SK-N-SH (cell line): Measurements from ENCODE around the gene CRB2. TPM values are rescaled to one million over a fixed set of nuclear protein-coding genes. Genes with fewer than 3 reads are reported as not detected.

Source experiments
- CTCF ChIA-PET: fragments of 300-600, 350-600 bp; formaldehyde crosslinking; extraction: SDS; loops from one replicate; lab custom pipeline; 2021; lab: Yijun Ruan, JAX
- POLR2A ChIA-PET: fragments of 350-600 bp; sonication (Branson Sonifier 250); formaldehyde crosslinking; extraction: SDS; loops from one replicate; lab custom pipeline; 2020; ENCODE audit warnings: antibody characterized with exemption, inconsistent platforms; lab: Yijun Ruan, JAX
- DNase-seq: peaks from one replicate; pipeline ENCODE4 v3.0.0; 2012
- H2AFZ ChIP-seq: fragments of 200-600 bp; sonication (generic); 2 replicates; pipeline ENCODE4 v1.8.1; 2016; ENCODE audit warnings: antibody characterized with exemption, mild to moderate bottlenecking, low read depth
- H3F3A ChIP-seq: fragments of 200-600 bp; sonication (generic); replicated peaks from 2 replicates; pipeline ENCODE3; 2016; ENCODE audit warnings: antibody characterized with exemption, mild to moderate bottlenecking; ENCODE audit not compliant: insufficient read depth
- H3K27ac ChIP-seq, 2 experiments: fragments of 200-500 bp in 1 of 2; fragments of 200-600 bp in 1 of 2; sonication (Bioruptor generic) in 1 of 2; sonication (generic), shearing (Covaris generic) in 1 of 2; 2 replicates each; pipeline versions ENCODE4 v1.5.1 to v1.6.1; 2014 to 2016; ENCODE audit warnings: low read depth in 2 of 2, inconsistent platforms in 1 of 2, low read length in 1 of 2, mild to moderate bottlenecking in 1 of 2, mixed read lengths in 1 of 2
- H3K27me3 ChIP-seq: fragments of 200-600 bp; sonication (generic), shearing (Covaris generic); 2 replicates; pipeline ENCODE4 v1.6.1; 2016; ENCODE audit warnings: mixed run types; ENCODE audit not compliant: insufficient read depth
- H3K36me3 ChIP-seq, 2 experiments: fragments of 200-500 bp in 1 of 2; fragments of 200-600 bp in 1 of 2; sonication (Bioruptor generic) in 1 of 2; sonication (generic) in 1 of 2; replicated peaks in 1 of 2; 2 replicates each; pipeline versions ENCODE3 to v1.5.1; 2014 to 2016; ENCODE audit warnings: low read length in 1 of 2, mild to moderate bottlenecking in 1 of 2; ENCODE audit not compliant: insufficient read depth in 2 of 2, control insufficient read depth in 1 of 2
- H3K4me1 ChIP-seq, 2 experiments: fragments of 200-500 bp in 1 of 2; fragments of 200-600 bp in 1 of 2; sonication (Bioruptor generic) in 1 of 2; sonication (generic), shearing (Covaris generic) in 1 of 2; 2 replicates each; pipeline versions ENCODE4 v1.5.1 to v1.6.1; 2014 to 2016; ENCODE audit warnings: low read depth in 1 of 2, low read length in 1 of 2, mixed run types in 1 of 2; ENCODE audit not compliant: insufficient read depth in 2 of 2, control insufficient read depth in 1 of 2
- H3K4me2 ChIP-seq: fragments of 200-600 bp; sonication (generic), shearing (Covaris generic); 2 replicates; pipeline ENCODE4 v1.6.1; 2017; ENCODE audit warnings: mixed run types
- H3K4me3 ChIP-seq, 2 experiments: fragments of 200-500 bp in 1 of 2; fragments of 200-600 bp in 1 of 2; sonication (Bioruptor generic) in 1 of 2; sonication (generic), shearing (Covaris generic) in 1 of 2; 2 replicates each; pipeline versions ENCODE4 v1.5.1 to v1.8.1; 2014 to 2016; ENCODE audit warnings: low read depth in 2 of 2, inconsistent platforms in 1 of 2, low read length in 1 of 2, mild to moderate bottlenecking in 1 of 2, mixed read lengths in 1 of 2, moderate library complexity in 1 of 2
- H3K79me2 ChIP-seq: fragments of 200-600 bp; sonication (generic); 2 replicates; pipeline ENCODE4 v1.8.1; 2017; ENCODE audit warnings: mild to moderate bottlenecking; ENCODE audit not compliant: insufficient read depth
- H3K9ac ChIP-seq: fragments of 200-600 bp; sonication (generic); 2 replicates; pipeline ENCODE4 v1.6.1; 2017; ENCODE audit warnings: mixed run types
- H3K9me2 ChIP-seq: fragments of 200-600 bp; sonication (generic); 2 replicates; pipeline ENCODE4 v1.6.1; 2017; ENCODE audit warnings: mixed run types
- H3K9me3 ChIP-seq: fragments of 200-600 bp; sonication (generic); 2 replicates; pipeline ENCODE4 v1.6.1; 2017; ENCODE audit warnings: mixed run types, mild to moderate bottlenecking, moderate library complexity
- H4K20me1 ChIP-seq: fragments of 200-600 bp; sonication (generic); 2 replicates; pipeline ENCODE4 v1.6.1; 2017; ENCODE audit warnings: mild to moderate bottlenecking, mixed run types; ENCODE audit not compliant: insufficient read depth
- ELF1 ChIP-seq: IDR thresholded peaks from 2 replicates; pipeline ENCODE4 v1.4.0; 2012
- EP300 ChIP-seq, 2 experiments: IDR thresholded peaks; 2 replicates each; pipeline versions ENCODE4 v1.4.0 to v1.6.1; 2012; ENCODE audit warnings: borderline replicate concordance in 1 of 2, low read depth in 1 of 2, low read length in 1 of 2
- EZH2phosphoT487 ChIP-seq: fragments of 200-600 bp; sonication (generic); IDR thresholded peaks from 2 replicates; pipeline ENCODE4 v1.6.1; 2017; ENCODE audit warnings: low read depth, mixed run types, mild to moderate bottlenecking, antibody characterized with exemption, moderate library complexity, borderline replicate concordance
- FOXJ3 ChIP-seq: sonication (generic); formaldehyde crosslinking; IDR thresholded peaks from 2 replicates; pipeline ENCODE4 v1.5.1; 2020; ENCODE audit warnings: mild to moderate bottlenecking, missing genetic modification reagents
- GATA2 ChIP-seq: sonication (generic); formaldehyde crosslinking; IDR thresholded peaks from 2 replicates; pipeline ENCODE4 v1.5.0; 2020; ENCODE audit warnings: mild to moderate bottlenecking, missing genetic modification reagents
- MEF2A ChIP-seq: IDR thresholded peaks from 2 replicates; pipeline ENCODE4 v1.4.0; 2012; ENCODE audit warnings: low read depth, borderline replicate concordance
- MXI1 ChIP-seq: IDR thresholded peaks from 2 replicates; pipeline ENCODE4 v1.6.1; 2012; ENCODE audit warnings: mild to moderate bottlenecking, low read depth, low read length, improper control_type of control experiment
- NFIC ChIP-seq: IDR thresholded peaks from 2 replicates; pipeline ENCODE4 v1.4.0; 2012; ENCODE audit warnings: borderline replicate concordance
- NRF1 ChIP-seq: IDR thresholded peaks from 2 replicates; pipeline ENCODE4 v1.6.1; 2012; ENCODE audit warnings: low read depth, mild to moderate bottlenecking, low read length
- POLR2AphosphoS5 ChIP-seq: IDR thresholded peaks from 2 replicates; pipeline ENCODE4 v1.6.1; 2012; ENCODE audit warnings: low read depth, low read length
- RAD21 ChIP-seq: IDR thresholded peaks from 2 replicates; pipeline ENCODE4 v1.6.1; 2012; ENCODE audit warnings: mild to moderate bottlenecking, low read length
- RCOR1 ChIP-seq: fragments of 150-350 bp; IDR thresholded peaks from 2 replicates; pipeline ENCODE4 v1.6.1; 2017; ENCODE audit warnings: antibody characterized with exemption, low read length
- RFX5 ChIP-seq: IDR thresholded peaks from 2 replicates; pipeline ENCODE4 v1.6.1; 2012; ENCODE audit warnings: mild to moderate bottlenecking, improper control_type of control experiment, low read length
- RXRA ChIP-seq: IDR thresholded peaks from 2 replicates; pipeline ENCODE4 v1.4.0; 2012; ENCODE audit warnings: low read depth, mild to moderate bottlenecking, borderline replicate concordance
- SIN3A ChIP-seq: IDR thresholded peaks from 2 replicates; pipeline ENCODE4 v1.6.1; 2012; ENCODE audit warnings: low read depth, mild to moderate bottlenecking, low read length, moderate library complexity, borderline replicate concordance
- TAF1 ChIP-seq: IDR thresholded peaks from 2 replicates; pipeline ENCODE4 v1.6.1; 2012; ENCODE audit warnings: low read depth, mild to moderate bottlenecking, low read length, moderate library complexity, borderline replicate concordance
- TCF12 ChIP-seq: IDR thresholded peaks from 2 replicates; pipeline ENCODE4 v1.4.0; 2012
- USF2 ChIP-seq: fragments of 150-350 bp; IDR thresholded peaks from 2 replicates; pipeline ENCODE4 v1.6.1; 2017; ENCODE audit warnings: antibody characterized with exemption, low read length, low read depth, borderline replicate concordance
- WGBS: methylation state at CpG from one replicate; pipeline ENCODE4 v1.1.6; 2017; ENCODE audit warnings: low lambda C conversion rate; 5-methylcytosine and 5-hydroxymethylcytosine counted together
- polyA plus RNA-seq, 3 experiments: library from polyadenylated mRNA; depleted of rRNA; stranded (reverse); fragments of >200 nt; gene quantifications; 2 replicates each; pipeline ENCODE4 v1.2.3, GENCODE V29; 2012
- TF ChIP-seq, protein P1 (sequence below): IDR thresholded peaks from 2 replicates; pipeline ENCODE4 v1.4.0; 2012; ENCODE audit warnings: low read depth, borderline replicate concordance
- TF ChIP-seq, protein P2 (sequence below): IDR thresholded peaks from 2 replicates; pipeline ENCODE4; 2012

Gene CRB2
- polyA plus RNA-seq, 1 of the 3 experiments (the other 2 are of a cell fraction), result not detected

DNA sequence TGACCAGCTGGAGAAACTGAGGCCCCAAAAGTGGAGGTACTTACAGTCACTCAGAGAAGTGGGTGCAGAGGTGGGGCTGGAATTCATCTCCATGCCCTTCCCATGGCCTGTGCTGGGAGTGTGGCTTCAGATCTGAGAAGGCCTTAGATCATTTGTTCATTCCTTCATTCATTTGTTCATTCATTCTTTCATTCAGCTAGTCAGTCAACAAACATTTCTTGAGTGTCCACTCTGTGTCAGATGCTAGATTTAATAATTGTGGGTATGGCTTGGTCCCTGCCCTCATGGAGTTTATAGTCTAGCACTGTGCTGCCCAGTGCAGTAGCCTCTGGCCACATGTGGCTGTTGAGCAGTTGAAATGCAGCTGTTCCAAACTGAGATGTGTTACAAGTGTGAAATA, 19.0 kb upstream of the CRB2 start (continued):
- TF ChIP-seq MEF2A (no peak), MXI1 (no peak), RXRA (no peak), TCF12 (no peak), RAD21 (no peak), ELF1 (no peak)

DNA sequence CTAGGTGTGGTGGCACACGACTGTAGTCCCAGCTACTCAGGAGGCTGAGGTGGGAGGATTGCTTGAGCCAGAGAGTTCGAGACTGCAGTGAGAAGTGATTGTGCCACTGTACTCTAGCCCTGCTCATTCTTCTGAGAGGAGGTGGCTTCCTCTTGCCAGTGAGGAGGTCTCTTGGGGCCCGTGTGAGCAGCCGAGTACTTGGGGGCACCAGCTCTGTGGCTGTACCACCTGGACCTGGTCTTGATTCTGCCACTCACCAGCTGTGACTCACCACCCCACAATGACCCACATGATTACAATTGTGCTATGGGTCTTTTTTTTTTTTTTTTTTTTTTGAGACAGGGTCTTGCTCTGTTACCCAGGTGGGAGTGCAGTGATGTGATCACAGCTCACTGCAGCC, 18.0 kb upstream of the CRB2 start:
- TF ChIP-seq RFX5, result no peak
- no peak for TF ChIP-seq FOXJ3 (CRISPR knock-in tag)
- no peak for TF ChIP-seq USF2
- TF ChIP-seq EZH2phosphoT487, result no peak
- TF ChIP-seq TAF1, result no peak
- no peak for TF ChIP-seq RXRA
- TF ChIP-seq NFIC, result no peak
- Histone ChIP-seq H3K4me3 (no peak overlapping the region), H3K79me2 (no peaks in the 10 kb centered on the region), H3K9me2 (no peaks in the 10 kb centered on the region), H3K4me1 (peaks cover 0 to 7% of the 10 kb centered on the region in 2 experiments; a peak in 2 of 4 replicates), H3F3A (no peaks in the 10 kb centered on the region), H3K9ac (no peak overlapping the region), H3K9me3 (no peaks in the 10 kb centered on the region), H3K27me3 (no peaks in the 10 kb centered on the region), H4K20me1 (no peaks in the 10 kb centered on the region), H3K27ac (no peak overlapping the region), H3K4me2 (no peak overlapping the region), H2AFZ (no peak overlapping the region), H3K36me3 (no peaks in the 10 kb centered on the region)
- POLR2A ChIA-PET, result no interaction called here
- CTCF ChIA-PET, result interaction anchor here (1.8 to 7.0 kb wide), 2 partner anchors 12 to 16 kb away, joined by 7 to 38 read pairs; no protein-coding TSS in a partner anchor
- WGBS, result 79% methylated on average over 3 of the region's 4 CpGs
- no peak for DNase-seq

DNA sequence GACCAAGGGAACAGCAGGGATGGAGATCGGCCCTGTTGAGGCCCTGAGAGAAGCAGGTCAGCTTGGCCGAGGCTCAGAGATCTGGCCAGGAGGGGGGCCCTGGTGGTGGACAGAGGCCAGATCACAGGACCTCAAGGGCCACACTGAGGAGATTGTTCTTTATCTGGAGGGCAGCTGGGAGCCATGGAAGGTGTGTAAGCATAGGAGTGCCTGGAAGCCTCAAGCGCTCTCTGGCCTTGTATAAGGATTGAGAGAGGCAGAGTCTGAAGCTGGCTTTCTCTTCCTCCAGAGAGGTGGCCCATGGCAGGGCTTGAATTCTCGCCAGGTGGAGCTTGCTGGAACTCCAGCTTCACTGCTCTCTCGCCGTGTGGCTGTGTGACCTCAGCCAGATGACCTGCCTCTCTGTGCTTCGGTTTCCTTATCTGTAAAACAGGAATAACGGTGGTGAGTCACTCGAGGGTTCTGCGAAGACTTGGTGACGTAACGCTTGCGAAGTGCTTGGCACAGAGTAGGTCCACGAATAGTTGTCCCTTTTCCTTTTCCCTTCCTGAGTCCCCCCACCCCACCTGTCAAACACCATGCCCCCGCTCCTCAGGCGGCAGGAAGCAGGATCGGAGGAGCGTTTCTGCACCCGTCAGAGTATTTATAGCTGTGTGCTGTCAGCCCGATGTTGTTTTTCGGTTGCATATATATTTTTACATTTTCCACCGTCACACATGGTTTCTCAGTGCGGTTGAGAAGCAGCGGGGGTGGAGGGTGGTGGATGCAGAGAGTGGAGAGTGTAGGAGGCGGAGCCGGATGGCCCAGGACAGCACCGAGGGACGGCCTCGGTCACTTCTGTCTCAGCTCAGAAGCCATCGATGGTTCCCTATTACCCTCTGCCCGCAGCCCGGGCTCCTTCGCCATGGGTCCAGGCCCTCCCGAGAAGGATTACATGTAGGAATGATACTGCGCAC, 17.0 kb upstream of the CRB2 start:
- Histone ChIP-seq H3K4me1 (peaks cover 0 to 7% of the 10 kb centered on the region in 2 experiments; a peak in 2 of 4 replicates), H3K9me2 (no peaks in the 10 kb centered on the region), H3K27me3 (no peaks in the 10 kb centered on the region), H3K79me2 (no peaks in the 10 kb centered on the region), H2AFZ (no peak overlapping the region), H3K36me3 (no peaks in the 10 kb centered on the region), H3K4me2 (no peak overlapping the region), H3K4me3 (no peak overlapping the region), H3K27ac (no peak overlapping the region), H3F3A (no peaks in the 10 kb centered on the region), H3K9ac (no peak overlapping the region), H4K20me1 (no peaks in the 10 kb centered on the region), H3K9me3 (no peaks in the 10 kb centered on the region)
- DNase-seq, result no peak
- ChIA-PET CTCF (interaction anchor here (7.0 kb wide), 1 partner anchor 11 kb away, joined by 38 read pairs; no protein-coding TSS in a partner anchor), POLR2A (interaction anchor here (0.6 kb wide), 1 partner anchor 371 kb away, joined by 4 read pairs; no protein-coding TSS in a partner anchor)
- 85% methylated on average over 31 of the region's 35 CpGs for WGBS
- TF ChIP-seq POLR2AphosphoS5 (no peak), RCOR1 (no peak), EP300 (IDR thresholded peaks at IDR 0.05; ENCODE audit: borderline replicate concordance in 1 of 2, low read depth in 1 of 2, low read length in 1 of 2) (no peak), SIN3A (no peak), FOXJ3 (CRISPR knock-in tag) (no peak), NRF1 (no peak), TAF1 (no peak), USF2 (no peak), RAD21 (no peak), MXI1 (no peak), GATA2 (no peak)
- TF ChIP-seq, protein P1, sequence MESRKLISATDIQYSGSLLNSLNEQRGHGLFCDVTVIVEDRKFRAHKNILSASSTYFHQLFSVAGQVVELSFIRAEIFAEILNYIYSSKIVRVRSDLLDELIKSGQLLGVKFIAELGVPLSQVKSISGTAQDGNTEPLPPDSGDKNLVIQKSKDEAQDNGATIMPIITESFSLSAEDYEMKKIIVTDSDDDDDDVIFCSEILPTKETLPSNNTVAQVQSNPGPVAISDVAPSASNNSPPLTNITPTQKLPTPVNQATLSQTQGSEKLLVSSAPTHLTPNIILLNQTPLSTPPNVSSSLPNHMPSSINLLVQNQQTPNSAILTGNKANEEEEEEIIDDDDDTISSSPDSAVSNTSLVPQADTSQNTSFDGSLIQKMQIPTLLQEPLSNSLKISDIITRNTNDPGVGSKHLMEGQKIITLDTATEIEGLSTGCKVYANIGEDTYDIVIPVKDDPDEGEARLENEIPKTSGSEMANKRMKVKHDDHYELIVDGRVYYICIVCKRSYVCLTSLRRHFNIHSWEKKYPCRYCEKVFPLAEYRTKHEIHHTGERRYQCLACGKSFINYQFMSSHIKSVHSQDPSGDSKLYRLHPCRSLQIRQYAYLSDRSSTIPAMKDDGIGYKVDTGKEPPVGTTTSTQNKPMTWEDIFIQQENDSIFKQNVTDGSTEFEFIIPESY, result no peak
- TF ChIP-seq, protein P2, sequence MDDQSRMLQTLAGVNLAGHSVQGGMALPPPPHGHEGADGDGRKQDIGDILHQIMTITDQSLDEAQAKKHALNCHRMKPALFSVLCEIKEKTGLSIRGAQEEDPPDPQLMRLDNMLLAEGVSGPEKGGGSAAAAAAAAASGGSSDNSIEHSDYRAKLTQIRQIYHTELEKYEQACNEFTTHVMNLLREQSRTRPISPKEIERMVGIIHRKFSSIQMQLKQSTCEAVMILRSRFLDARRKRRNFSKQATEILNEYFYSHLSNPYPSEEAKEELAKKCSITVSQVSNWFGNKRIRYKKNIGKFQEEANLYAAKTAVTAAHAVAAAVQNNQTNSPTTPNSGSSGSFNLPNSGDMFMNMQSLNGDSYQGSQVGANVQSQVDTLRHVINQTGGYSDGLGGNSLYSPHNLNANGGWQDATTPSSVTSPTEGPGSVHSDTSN, result no peak
